ENCODE measurements around the gene PAIP2. TPM values are rescaled to one million over a fixed set of nuclear protein-coding genes. Genes with fewer than 3 reads are reported as not detected.

Gene PAIP2
- total RNA-seq, 5 donors from 2014 or later (not counting 1 experiment from before 2014, with no cell fraction given): 96.5 to 119 (median 101) TPM

DNA sequence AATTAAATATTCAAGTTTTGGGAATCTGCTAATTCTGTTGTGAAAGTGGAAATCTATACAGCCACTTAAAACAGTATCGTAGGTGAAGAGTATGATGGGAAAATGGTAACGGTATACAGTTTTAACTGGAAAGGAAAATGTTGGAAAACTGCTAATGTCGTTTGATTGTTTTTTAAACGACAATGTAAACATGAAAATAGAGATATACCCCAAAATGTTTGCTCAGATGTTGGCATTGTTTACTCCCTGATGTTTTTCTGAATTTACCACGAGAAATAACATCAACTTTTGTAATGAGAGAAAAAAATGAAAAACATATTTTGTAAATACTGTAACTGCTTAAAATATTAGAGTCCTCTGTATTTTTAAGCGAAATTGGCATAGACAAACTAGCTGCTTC, 45.5 kb upstream of the PAIP2 start:
- H3K9me3 ChIP-seq: no peaks in the 10 kb centered on the region
- no peaks in the 10 kb centered on the region for H3K36me3 ChIP-seq (ENCODE audit: control insufficient read depth in 2 of 2, extremely low read depth in 1 of 2, insufficient read depth in 1 of 2, low read length in 1 of 2)
- no peak for DNase-seq
- Mint-ChIP-seq H3K36me3 (peaks cover 7% of the 10 kb centered on the region), H3K27me3 (no peaks in the 10 kb centered on the region), H3K4me3 (peak overlapping the region; percentile 58 to 97 (median 64)), H3K9me3 (no peaks in the 10 kb centered on the region), H3K27ac (peak overlapping the region in 1 of 2 donors; percentile 44), H3K4me1 (peaks cover 64 to 68% (median 65%) of the 10 kb centered on the region in 3 donors)
- no peak for ATAC-seq (replicated peaks in 1 of 4)
- no peaks in the 10 kb centered on the region for H3K27me3 ChIP-seq (replicated peaks in 1 of 2; ENCODE audit: control insufficient read depth in 2 of 2, extremely low read depth in 1 of 2, insufficient read depth in 2 of 2, low read length in 1 of 2)
- H3K4me3 ChIP-seq (ENCODE audit: control insufficient read depth in 1 of 2, extremely low read depth in 1 of 2, low read length in 1 of 2): peak overlapping the region in 1 of 2 donors; percentile 85
- peaks cover 41 to 44% of the 10 kb centered on the region in 2 experiments for H3K4me1 ChIP-seq (ENCODE audit: control insufficient read depth in 1 of 2, extremely low read depth in 1 of 2, insufficient read depth in 2 of 2, low read length in 2 of 2)
- CTCF ChIA-PET: interaction anchor here in 1 of 2 donors (3.0 kb wide), 1 partner anchor 11 kb away, joined by 11 read pairs; no protein-coding TSS in a partner anchor
- WGBS (ENCODE audit: insufficient coverage): no CpG with 5 or more reads among the region's 6 CpGs
- peak overlapping the region; percentile 27 for H3K27ac ChIP-seq (ENCODE audit: low read length)
- POLR2A ChIA-PET: interaction anchor here (0.6 to 4.0 kb wide), 4 partner anchors 10 to 380 kb away, joined by 3 to 30 read pairs (median 3); no protein-coding TSS in a partner anchor

DNA sequence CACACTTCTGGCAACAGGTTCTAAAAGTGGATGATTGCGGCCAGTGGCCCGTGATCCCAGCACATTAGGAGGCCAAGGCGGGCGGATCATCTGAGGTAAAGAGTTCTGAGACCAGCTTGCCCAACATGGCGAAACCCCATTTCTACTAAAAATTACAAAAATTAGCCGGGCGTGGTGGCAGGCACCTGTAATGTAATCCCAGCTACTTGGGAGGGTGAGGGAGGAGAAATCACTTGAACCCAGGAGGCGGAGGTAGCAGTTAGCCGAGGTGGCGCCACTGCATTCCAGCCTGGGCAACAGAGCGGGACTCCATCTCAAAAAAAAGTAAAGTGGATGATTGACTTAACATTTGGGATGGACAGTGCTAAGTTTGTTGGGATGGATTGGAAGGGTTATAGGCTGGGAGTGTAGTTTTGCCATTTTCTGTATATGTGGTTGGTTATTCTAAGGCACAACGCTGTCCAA, 44.8 kb upstream of the PAIP2 start:
- no peaks in the 10 kb centered on the region for H3K27me3 ChIP-seq (replicated peaks in 1 of 2; ENCODE audit: control insufficient read depth in 2 of 2, extremely low read depth in 1 of 2, insufficient read depth in 2 of 2, low read length in 1 of 2)
- DNase-seq (no peak), ATAC-seq (replicated peaks in 1 of 4) (no peak)
- H3K4me3 ChIP-seq (ENCODE audit: control insufficient read depth in 1 of 2, extremely low read depth in 1 of 2, low read length in 1 of 2): no peak overlapping the region
- ChIA-PET CTCF (interaction anchor here (0.5 to 3.0 kb wide), 5 partner anchors 11 to 818 kb away, joined by 3 to 11 read pairs (median 4); no protein-coding TSS in a partner anchor), POLR2A (interaction anchor here (0.5 to 4.0 kb wide), 9 partner anchors 9 to 889 kb away, joined by 3 to 30 read pairs (median 4); partner anchors contain the start of gene PAIP2 (in 1 of the 2))
- H3K36me3 ChIP-seq (ENCODE audit: control insufficient read depth in 2 of 2, extremely low read depth in 1 of 2, insufficient read depth in 1 of 2, low read length in 1 of 2): no peaks in the 10 kb centered on the region
- peaks cover 13% of the 10 kb centered on the region for H3K36me3 Mint-ChIP-seq
- no peaks in the 10 kb centered on the region for H3K9me3 ChIP-seq
- H3K4me1 Mint-ChIP-seq: peaks cover 71 to 75% (median 72%) of the 10 kb centered on the region in 3 donors
- H3K4me1 ChIP-seq (ENCODE audit: control insufficient read depth in 1 of 2, extremely low read depth in 1 of 2, insufficient read depth in 2 of 2, low read length in 2 of 2): peaks cover 46 to 49% of the 10 kb centered on the region in 2 experiments
- no peaks in the 10 kb centered on the region for H3K27me3 Mint-ChIP-seq
- H3K27ac ChIP-seq (ENCODE audit: low read length): no peak overlapping the region
- H3K9me3 Mint-ChIP-seq: no peaks in the 10 kb centered on the region
- WGBS (ENCODE audit: insufficient coverage): 87% methylated on average over 4 of the region's 12 CpGs
- H3K27ac Mint-ChIP-seq: peak overlapping the region; percentile 31 to 55
- peak overlapping the region; percentile 58 to 97 (median 64) for H3K4me3 Mint-ChIP-seq

GRCh38 chr5:139297439-139298133, 44.1 kb upstream of the PAIP2 start:
- ATAC-seq (replicated peaks in 1 of 4): no peak
- Histone ChIP-seq H3K9me3 (no peaks in the 10 kb centered on the region), H3K36me3 (ENCODE audit: control insufficient read depth in 2 of 2, extremely low read depth in 1 of 2, insufficient read depth in 1 of 2, low read length in 1 of 2) (no peaks in the 10 kb centered on the region), H3K4me3 (ENCODE audit: control insufficient read depth in 1 of 2, extremely low read depth in 1 of 2, low read length in 1 of 2) (no peak overlapping the region), H3K4me1 (ENCODE audit: control insufficient read depth in 1 of 2, extremely low read depth in 1 of 2, insufficient read depth in 2 of 2, low read length in 2 of 2) (peaks cover 49 to 52% of the 10 kb centered on the region in 2 experiments), H3K27me3 (replicated peaks in 1 of 2; ENCODE audit: control insufficient read depth in 2 of 2, extremely low read depth in 1 of 2, insufficient read depth in 2 of 2, low read length in 1 of 2) (no peaks in the 10 kb centered on the region), H3K27ac (ENCODE audit: low read length) (no peak overlapping the region)
- peak overlapping the region; percentile 61 to 97 (median 63) for H3K4me3 Mint-ChIP-seq
- no peaks in the 10 kb centered on the region for H3K9me3 Mint-ChIP-seq
- no peak for DNase-seq
- no peaks in the 10 kb centered on the region for H3K27me3 Mint-ChIP-seq
- WGBS (ENCODE audit: insufficient coverage): no CpG with 5 or more reads among the region's 2 CpGs
- ChIA-PET POLR2A (interaction anchor here (0.5 to 4.0 kb wide), 10 partner anchors 8 to 890 kb away, joined by 3 to 30 read pairs (median 4); partner anchors contain the start of gene PAIP2 (in 1 of the 2)), CTCF (interaction anchor here (0.5 to 3.0 kb wide), 7 partner anchors 10 to 818 kb away, joined by 3 to 11 read pairs (median 4); no protein-coding TSS in a partner anchor)
- peaks cover 15% of the 10 kb centered on the region for H3K36me3 Mint-ChIP-seq
- peaks cover 75 to 80% (median 77%) of the 10 kb centered on the region in 3 donors for H3K4me1 Mint-ChIP-seq
- peak overlapping the region; percentile 23 to 81 for H3K27ac Mint-ChIP-seq

DNA sequence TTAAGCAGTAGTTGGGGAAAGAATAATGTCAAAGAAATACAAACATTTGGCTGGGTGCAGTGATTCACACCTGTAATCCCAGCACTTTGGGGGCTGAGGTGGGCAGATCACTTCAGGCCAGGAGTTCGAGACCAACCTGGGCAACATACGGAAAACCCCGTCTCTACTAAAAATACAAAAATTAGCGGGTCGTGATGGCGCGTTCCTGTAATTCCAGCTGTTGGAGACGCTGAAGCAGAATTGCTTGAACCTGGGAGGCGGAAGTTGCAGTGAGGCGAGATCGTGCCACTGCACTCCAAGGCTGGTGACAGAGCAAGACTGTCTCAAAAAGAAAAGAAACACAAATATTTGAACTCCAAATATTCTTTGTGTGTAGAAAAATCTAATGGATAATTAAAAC, 43.4 kb upstream of the PAIP2 start:
- no CpG with 5 or more reads among the region's 11 CpGs for WGBS (ENCODE audit: insufficient coverage)
- peaks cover 79 to 87% (median 83%) of the 10 kb centered on the region in 3 donors for H3K4me1 Mint-ChIP-seq
- Histone ChIP-seq H3K36me3 (ENCODE audit: control insufficient read depth in 2 of 2, extremely low read depth in 1 of 2, insufficient read depth in 1 of 2, low read length in 1 of 2) (no peaks in the 10 kb centered on the region), H3K27ac (ENCODE audit: low read length) (no peak overlapping the region), H3K4me3 (ENCODE audit: control insufficient read depth in 1 of 2, extremely low read depth in 1 of 2, low read length in 1 of 2) (no peak overlapping the region), H3K27me3 (replicated peaks in 1 of 2; ENCODE audit: control insufficient read depth in 2 of 2, extremely low read depth in 1 of 2, insufficient read depth in 2 of 2, low read length in 1 of 2) (no peaks in the 10 kb centered on the region), H3K9me3 (no peaks in the 10 kb centered on the region), H3K4me1 (ENCODE audit: control insufficient read depth in 1 of 2, extremely low read depth in 1 of 2, insufficient read depth in 2 of 2, low read length in 2 of 2) (peaks cover 47 to 50% of the 10 kb centered on the region in 2 experiments)
- CTCF ChIA-PET: interaction anchor here in 1 of 2 donors (0.6 to 3.0 kb wide), 2 partner anchors 9 to 759 kb away, joined by 3 to 11 read pairs; no protein-coding TSS in a partner anchor
- DNase-seq (no peak), ATAC-seq (replicated peaks in 1 of 4) (no peak)
- H3K4me3 Mint-ChIP-seq: peak overlapping the region; percentile 61 to 97 (median 63)
- H3K36me3 Mint-ChIP-seq: peaks cover 15% of the 10 kb centered on the region
- POLR2A ChIA-PET: interaction anchor here (0.5 to 1.3 kb wide), 3 partner anchors 9 to 410 kb away, joined by 3 to 6 read pairs (median 4); no protein-coding TSS in a partner anchor
- H3K27me3 Mint-ChIP-seq: no peaks in the 10 kb centered on the region
- peak overlapping the region; percentile 23 to 81 for H3K27ac Mint-ChIP-seq
- no peaks in the 10 kb centered on the region for H3K9me3 Mint-ChIP-seq

DNA sequence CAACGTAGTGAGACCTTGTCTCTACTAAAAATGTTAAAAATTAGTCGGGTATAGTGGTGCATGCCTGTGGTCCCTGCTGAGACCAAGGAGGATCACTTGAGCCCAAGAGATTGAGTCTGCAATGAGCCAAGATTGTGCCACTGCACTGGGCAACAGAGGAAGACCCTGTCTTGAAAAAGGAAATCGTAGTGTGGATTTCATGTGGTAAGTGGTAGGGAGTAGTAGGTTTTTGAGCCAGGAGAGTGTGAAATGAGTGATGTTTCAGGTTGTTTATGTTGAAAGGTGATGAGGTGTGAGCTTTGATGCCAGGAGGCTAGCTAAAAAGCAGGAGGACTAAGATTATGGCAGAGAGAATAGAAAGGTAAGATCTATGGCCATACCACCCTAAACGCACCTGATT, 42.2 kb upstream of the PAIP2 start:
- no peaks in the 10 kb centered on the region for H3K36me3 ChIP-seq (ENCODE audit: control insufficient read depth in 2 of 2, extremely low read depth in 1 of 2, insufficient read depth in 1 of 2, low read length in 1 of 2)
- Mint-ChIP-seq H3K36me3 (peaks cover 15% of the 10 kb centered on the region), H3K4me1 (peaks cover 91 to 98% (median 93%) of the 10 kb centered on the region in 3 donors), H3K27ac (peak overlapping the region; percentile 8 to 81), H3K4me3 (peak overlapping the region; percentile 14 to 97 (median 63)), H3K27me3 (no peaks in the 10 kb centered on the region), H3K9me3 (no peaks in the 10 kb centered on the region)
- H3K27me3 ChIP-seq (replicated peaks in 1 of 2; ENCODE audit: control insufficient read depth in 2 of 2, extremely low read depth in 1 of 2, insufficient read depth in 2 of 2, low read length in 1 of 2): no peaks in the 10 kb centered on the region
- peak overlapping the region; percentile 26 for H3K27ac ChIP-seq (ENCODE audit: low read length)
- ChIA-PET POLR2A (interaction anchor here (0.5 to 1.4 kb wide), 2 partner anchors 33 to 754 kb away, joined by 4 to 6 read pairs; no protein-coding TSS in a partner anchor), CTCF (no interaction called here)
- 14% methylated on average over 3 of the region's 4 CpGs for WGBS (ENCODE audit: insufficient coverage)
- ATAC-seq (replicated peaks in 1 of 4) (peak in 3 of 4 experiments; percentile 22 to 41 (median 39)), DNase-seq (peak in 1 of 35 experiments; percentile 35)
- no peak overlapping the region for H3K4me3 ChIP-seq (ENCODE audit: control insufficient read depth in 1 of 2, extremely low read depth in 1 of 2, low read length in 1 of 2)
- H3K4me1 ChIP-seq (ENCODE audit: control insufficient read depth in 1 of 2, extremely low read depth in 1 of 2, insufficient read depth in 2 of 2, low read length in 2 of 2): peaks cover 56 to 57% of the 10 kb centered on the region in 2 experiments
- no peaks in the 10 kb centered on the region for H3K9me3 ChIP-seq

All from T-cell (primary cell).